A549 (cell line): ENCODE data around the gene GPR15. TPM values are rescaled to one million over a fixed set of nuclear protein-coding genes. Genes with fewer than 3 reads are reported as not detected.

Source experiments
- ATAC-seq, 2 experiments: fragments of 200-7000 bp in 1 of 2; fragments of >200 bp in 1 of 2; cut with Nextera tagmentation in 1 of 2; cut with Tn5 transposase in 1 of 2; 3 replicates each; pipeline versions ENCODE4 v1.8.0 to v1.9.1; 2018 to 2020; ENCODE audit warnings: mild to moderate bottlenecking in 1 of 2, moderate library complexity in 1 of 2
- CTCF ChIA-PET: fragments of 300-600 bp; sonication (Branson Sonifier 250); formaldehyde crosslinking; extraction: SDS; loops from one replicate; lab custom pipeline; 2021; ENCODE audit warnings: antibody characterized with exemption, inconsistent platforms; lab: Yijun Ruan, JAX
- POLR2A ChIA-PET: fragments of 350-600 bp; formaldehyde crosslinking; extraction: SDS; loops from one replicate; lab custom pipeline; 2021; ENCODE audit warnings: antibody characterized with exemption, inconsistent platforms; lab: Yijun Ruan, JAX
- DNase-seq, 2 experiments: peaks; one replicate each; pipeline versions ENCODE4 v3.0.0 to v3.0.0-alpha.2; 2011 to 2016; ENCODE audit warnings: low read depth in 1 of 2, low spot score in 1 of 2
- FAIRE-seq: peaks from 2 replicates; lab custom pipeline; 2011; peaks lifted over from hg19 to GRCh38; lab: Jason Lieb, UNC
- H3K27ac ChIP-seq, 2 experiments: fragments of >200 bp; sonication (Bioruptor Twin); formaldehyde crosslinking; 3 replicates each; pipeline ENCODE4 v1.5.1; 2016 to 2017
- H3K4me1 ChIP-seq: fragments of >200 bp; sonication (Bioruptor Twin); formaldehyde crosslinking; 3 replicates; pipeline ENCODE4 v1.6.1; 2016
- H3K4me2 ChIP-seq: fragments of >200 bp; sonication (Bioruptor Twin); formaldehyde crosslinking; 3 replicates; pipeline ENCODE4 v1.6.1; 2016
- H3K4me3 ChIP-seq: fragments of >200 bp; sonication (Bioruptor Twin); formaldehyde crosslinking; 3 replicates; pipeline ENCODE4 v1.5.1; 2016
- H3K9me3 ChIP-seq: fragments of >200 bp; sonication (Bioruptor Twin); formaldehyde crosslinking; 3 replicates; pipeline ENCODE4 v1.6.1; 2016
- EHF ChIP-seq: fragments of 250-450 bp; sonication (Bioruptor Pico); IDR thresholded peaks from 2 replicates; pipeline ENCODE4 v1.5.0; 2020; ENCODE audit warnings: mild to moderate bottlenecking
- EHMT2 ChIP-seq: fragments of 200-600 bp; sonication (generic); IDR thresholded peaks from 2 replicates; pipeline ENCODE4 v1.6.1; 2016; ENCODE audit warnings: antibody characterized with exemption, low read depth, mild to moderate bottlenecking, moderate library complexity
- FOSL2 ChIP-seq, 2 experiments: fragments of 450-650 bp in 1 of 2; fragments of >200 bp in 1 of 2; sonication (Bioruptor Twin) in 1 of 2; formaldehyde crosslinking; IDR thresholded peaks; 2 replicates each; pipeline versions ENCODE4 v1.5.0 to v1.6.1; 2016 to 2020; ENCODE audit warnings: mild to moderate bottlenecking in 1 of 2, moderate library complexity in 1 of 2
- HEYL ChIP-seq: fragments of 250-450 bp; sonication (Bioruptor Pico); IDR thresholded peaks from 2 replicates; pipeline ENCODE4 v1.8.0; 2021; ENCODE audit warnings: mild to moderate bottlenecking, moderate library complexity
- HOXB13 ChIP-seq: fragments of 250-450 bp; sonication (Bioruptor Pico); IDR thresholded peaks from 2 replicates; pipeline ENCODE4 v1.5.0; 2020; ENCODE audit warnings: low read depth, mild to moderate bottlenecking, moderate library complexity
- HOXB5 ChIP-seq: fragments of 250-450 bp; sonication (Bioruptor Pico); IDR thresholded peaks from 2 replicates; pipeline ENCODE4 v1.5.0; 2020; ENCODE audit warnings: mild to moderate bottlenecking, moderate library complexity
- KDM5A ChIP-seq: fragments of 200-600 bp; sonication (generic); IDR thresholded peaks from 2 replicates; pipeline ENCODE4 v1.6.1; 2016; ENCODE audit warnings: antibody characterized with exemption, mild to moderate bottlenecking
- NPAS2 ChIP-seq: fragments of 250-450 bp; sonication (Bioruptor Pico); IDR thresholded peaks from 2 replicates; pipeline ENCODE4 v1.8.0; 2022; ENCODE audit warnings: mild to moderate bottlenecking, moderate library complexity, borderline replicate concordance
- RFX5 ChIP-seq: fragments of 450-650 bp; IDR thresholded peaks from 2 replicates; pipeline ENCODE4 v1.7.1; 2014; ENCODE audit warnings: antibody characterized with exemption, mild to moderate bottlenecking, moderate library complexity
- SMC3 ChIP-seq: fragments of >200 bp; sonication (Bioruptor Twin); formaldehyde crosslinking; IDR thresholded peaks from 3 replicates; pipeline ENCODE4 v1.6.1; 2018; ENCODE audit warnings: inconsistent platforms
- TFCP2L1 ChIP-seq: fragments of 250-450 bp; sonication (Bioruptor Pico); IDR thresholded peaks from 2 replicates; pipeline ENCODE4 v1.5.0; 2021; ENCODE audit warnings: mild to moderate bottlenecking
- ZFP36 ChIP-seq: fragments of 450-650 bp; IDR thresholded peaks from 2 replicates; pipeline ENCODE4 v1.6.1; 2014; ENCODE audit warnings: borderline replicate concordance; ENCODE audit not compliant: partially characterized antibody
- WGBS: methylation state at CpG from one replicate; pipeline ENCODE4 v1.1.6; 2017; ENCODE audit errors: missing lambda C conversion rate; 5-methylcytosine and 5-hydroxymethylcytosine counted together
- polyA plus RNA-seq, 4 experiments: library from polyadenylated mRNA; depleted of rRNA in 3 of 4; stranded (reverse); fragments of >200 nt; fragmentation: RNase III in 1 of 4; extraction: RNeasy Plus Mini Kit Qiagen cat#74134 plus additional on column Dnase treatment in 1 of 4; gene quantifications; 2 replicates in 3 of 4; 3 replicates in 1 of 4; pipeline ENCODE4 v1.2.3, GENCODE V29; 2011 to 2017
- TF ChIP-seq, protein P1 (sequence below): fragments of 200-600 bp; sonication (generic); IDR thresholded peaks from 2 replicates; pipeline ENCODE4 v1.6.1; 2016; ENCODE audit warnings: antibody characterized with exemption, mild to moderate bottlenecking, moderate library complexity
- TF ChIP-seq, protein P2 (sequence below): fragments of 250-450 bp; sonication (Bioruptor Pico); IDR thresholded peaks from 2 replicates; pipeline ENCODE4 v1.5.0; 2021; ENCODE audit warnings: mild to moderate bottlenecking, moderate library complexity, borderline replicate concordance
- TF ChIP-seq, protein P3 (sequence below): fragments of >200 bp; sonication (Bioruptor Twin); formaldehyde crosslinking; IDR thresholded peaks from 3 replicates; pipeline ENCODE4 v1.6.1; 2016
- TF ChIP-seq, protein P4 (sequence below): fragments of >200 bp; sonication (Bioruptor Twin); formaldehyde crosslinking; IDR thresholded peaks from 2 replicates; pipeline ENCODE4 v1.6.1; 2016
- TF ChIP-seq, protein P5 (sequence below): IDR thresholded peaks from 2 replicates; pipeline ENCODE4 v1.6.1; 2012; ENCODE audit warnings: low read depth, borderline replicate concordance

Gene GPR15
- polyA plus RNA-seq, 2 of the 4 experiments (the other 2 are of a cell fraction) = not detected

DNA sequence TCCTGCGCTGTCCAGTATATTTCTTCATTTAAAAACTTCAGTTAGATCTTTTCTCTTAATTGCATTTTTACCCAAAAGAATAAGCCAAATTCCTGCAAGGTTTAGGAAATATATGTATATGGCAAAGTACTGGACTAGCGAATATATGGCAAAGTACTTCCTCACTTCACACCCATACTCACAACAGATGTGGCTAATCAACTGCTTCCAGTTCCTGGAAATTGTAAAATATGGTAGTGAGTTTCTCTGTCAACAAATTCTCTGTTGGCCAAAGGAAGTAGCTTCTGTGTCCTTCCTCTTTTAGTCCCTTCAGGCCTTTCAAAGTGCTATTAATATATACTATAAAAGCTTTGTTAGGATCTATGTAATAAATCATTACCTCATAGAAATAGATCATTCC lies 22.0 kb downstream of the GPR15 start (continued):
- TF ChIP-seq, protein P1, sequence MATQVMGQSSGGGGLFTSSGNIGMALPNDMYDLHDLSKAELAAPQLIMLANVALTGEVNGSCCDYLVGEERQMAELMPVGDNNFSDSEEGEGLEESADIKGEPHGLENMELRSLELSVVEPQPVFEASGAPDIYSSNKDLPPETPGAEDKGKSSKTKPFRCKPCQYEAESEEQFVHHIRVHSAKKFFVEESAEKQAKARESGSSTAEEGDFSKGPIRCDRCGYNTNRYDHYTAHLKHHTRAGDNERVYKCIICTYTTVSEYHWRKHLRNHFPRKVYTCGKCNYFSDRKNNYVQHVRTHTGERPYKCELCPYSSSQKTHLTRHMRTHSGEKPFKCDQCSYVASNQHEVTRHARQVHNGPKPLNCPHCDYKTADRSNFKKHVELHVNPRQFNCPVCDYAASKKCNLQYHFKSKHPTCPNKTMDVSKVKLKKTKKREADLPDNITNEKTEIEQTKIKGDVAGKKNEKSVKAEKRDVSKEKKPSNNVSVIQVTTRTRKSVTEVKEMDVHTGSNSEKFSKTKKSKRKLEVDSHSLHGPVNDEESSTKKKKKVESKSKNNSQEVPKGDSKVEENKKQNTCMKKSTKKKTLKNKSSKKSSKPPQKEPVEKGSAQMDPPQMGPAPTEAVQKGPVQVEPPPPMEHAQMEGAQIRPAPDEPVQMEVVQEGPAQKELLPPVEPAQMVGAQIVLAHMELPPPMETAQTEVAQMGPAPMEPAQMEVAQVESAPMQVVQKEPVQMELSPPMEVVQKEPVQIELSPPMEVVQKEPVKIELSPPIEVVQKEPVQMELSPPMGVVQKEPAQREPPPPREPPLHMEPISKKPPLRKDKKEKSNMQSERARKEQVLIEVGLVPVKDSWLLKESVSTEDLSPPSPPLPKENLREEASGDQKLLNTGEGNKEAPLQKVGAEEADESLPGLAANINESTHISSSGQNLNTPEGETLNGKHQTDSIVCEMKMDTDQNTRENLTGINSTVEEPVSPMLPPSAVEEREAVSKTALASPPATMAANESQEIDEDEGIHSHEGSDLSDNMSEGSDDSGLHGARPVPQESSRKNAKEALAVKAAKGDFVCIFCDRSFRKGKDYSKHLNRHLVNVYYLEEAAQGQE = no peak
- TF ChIP-seq HOXB5 = no peak
- no peak for TF ChIP-seq NPAS2
- no peak for TF ChIP-seq HOXB13 (CRISPR knock-in tag)
- TF ChIP-seq, protein P2, sequence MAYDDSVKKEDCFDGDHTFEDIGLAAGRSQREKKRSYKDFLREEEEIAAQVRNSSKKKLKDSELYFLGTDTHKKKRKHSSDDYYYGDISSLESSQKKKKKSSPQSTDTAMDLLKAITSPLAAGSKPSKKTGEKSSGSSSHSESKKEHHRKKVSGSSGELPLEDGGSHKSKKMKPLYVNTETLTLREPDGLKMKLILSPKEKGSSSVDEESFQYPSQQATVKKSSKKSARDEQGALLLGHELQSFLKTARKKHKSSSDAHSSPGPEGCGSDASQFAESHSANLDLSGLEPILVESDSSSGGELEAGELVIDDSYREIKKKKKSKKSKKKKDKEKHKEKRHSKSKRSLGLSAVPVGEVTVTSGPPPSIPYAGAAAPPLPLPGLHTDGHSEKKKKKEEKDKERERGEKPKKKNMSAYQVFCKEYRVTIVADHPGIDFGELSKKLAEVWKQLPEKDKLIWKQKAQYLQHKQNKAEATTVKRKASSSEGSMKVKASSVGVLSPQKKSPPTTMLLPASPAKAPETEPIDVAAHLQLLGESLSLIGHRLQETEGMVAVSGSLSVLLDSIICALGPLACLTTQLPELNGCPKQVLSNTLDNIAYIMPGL (CRISPR knock-in tag) = no peak
- TF ChIP-seq, all 56 proteins: peak for 0

DNA sequence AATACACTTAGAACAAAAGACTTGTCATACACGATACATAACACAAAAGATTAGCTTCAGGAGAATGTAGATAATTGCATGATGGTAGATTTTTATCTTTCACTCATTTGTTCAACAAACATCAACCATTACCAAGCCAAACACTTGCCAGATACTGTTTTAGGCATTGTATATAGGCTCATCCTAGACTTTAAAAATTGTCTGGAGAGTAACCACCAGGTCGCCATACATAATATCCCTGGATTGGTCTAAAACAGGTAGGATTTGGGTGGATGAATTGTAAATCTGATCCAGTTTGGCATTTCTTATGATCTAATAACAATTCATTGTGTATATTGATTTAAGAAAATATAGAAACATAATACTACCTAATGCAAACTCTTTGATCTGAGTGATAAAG lies 22.8 kb downstream of the GPR15 start:
- no peak overlapping the region for H3K4me3 ChIP-seq
- TF ChIP-seq RFX5 (no peak), TFCP2L1 (no peak), EHMT2 (no peak)
- TF ChIP-seq, protein P3, sequence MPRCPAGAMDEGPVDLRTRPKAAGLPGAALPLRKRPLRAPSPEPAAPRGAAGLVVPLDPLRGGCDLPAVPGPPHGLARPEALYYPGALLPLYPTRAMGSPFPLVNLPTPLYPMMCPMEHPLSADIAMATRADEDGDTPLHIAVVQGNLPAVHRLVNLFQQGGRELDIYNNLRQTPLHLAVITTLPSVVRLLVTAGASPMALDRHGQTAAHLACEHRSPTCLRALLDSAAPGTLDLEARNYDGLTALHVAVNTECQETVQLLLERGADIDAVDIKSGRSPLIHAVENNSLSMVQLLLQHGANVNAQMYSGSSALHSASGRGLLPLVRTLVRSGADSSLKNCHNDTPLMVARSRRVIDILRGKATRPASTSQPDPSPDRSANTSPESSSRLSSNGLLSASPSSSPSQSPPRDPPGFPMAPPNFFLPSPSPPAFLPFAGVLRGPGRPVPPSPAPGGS = no peak
- no peak overlapping the region for H3K4me2 ChIP-seq
- ChIA-PET POLR2A (no interaction called here), CTCF (interaction anchor here (1.2 kb wide), 1 partner anchor 25 kb away, joined by 3 read pairs; no protein-coding TSS in a partner anchor)
- FAIRE-seq (no peak), DNase-seq (no peak), ATAC-seq (no peak)
- 25% methylated on average over 2 of the region's 2 CpGs for WGBS
- no peaks in the 10 kb centered on the region for H3K9me3 ChIP-seq
- no peaks in the 10 kb centered on the region for H3K4me1 ChIP-seq
- H3K27ac ChIP-seq = no peak overlapping the region

DNA sequence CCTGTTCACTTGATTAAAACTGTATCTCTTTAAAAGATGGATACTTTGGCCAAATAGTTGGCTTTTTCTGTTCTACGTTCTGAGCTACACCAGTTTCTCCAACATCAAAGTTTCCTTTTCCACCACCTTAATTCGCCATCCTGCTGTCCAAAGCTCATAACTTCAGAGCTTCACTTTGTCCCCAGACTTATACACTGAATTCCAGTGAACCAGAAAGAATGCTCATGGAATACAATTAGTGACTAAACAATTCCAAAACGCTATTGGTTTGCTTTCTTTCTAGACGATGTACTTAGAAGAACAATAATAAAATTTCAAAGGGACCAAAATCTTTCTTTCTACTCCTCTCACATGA lies 23.2 kb downstream of the GPR15 start:
- no peak for DNase-seq
- H3K9me3 ChIP-seq = no peaks in the 10 kb centered on the region
- TF ChIP-seq, protein P4, sequence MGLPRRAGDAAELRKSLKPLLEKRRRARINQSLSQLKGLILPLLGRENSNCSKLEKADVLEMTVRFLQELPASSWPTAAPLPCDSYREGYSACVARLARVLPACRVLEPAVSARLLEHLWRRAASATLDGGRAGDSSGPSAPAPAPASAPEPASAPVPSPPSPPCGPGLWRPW = no peak
- no peak for TF ChIP-seq SMC3
- no peaks in the 10 kb centered on the region for H3K4me1 ChIP-seq
- no peak for FAIRE-seq
- H3K27ac ChIP-seq = no peak overlapping the region
- ChIA-PET POLR2A (no interaction called here), CTCF (interaction anchor here (1.2 kb wide), 1 partner anchor 24 kb away, joined by 3 read pairs; no protein-coding TSS in a partner anchor)
- ATAC-seq = no peak
- WGBS = 9% methylated on average over 4 of the region's 4 CpGs
- no peak overlapping the region for H3K4me2 ChIP-seq
- no peak overlapping the region for H3K4me3 ChIP-seq

DNA sequence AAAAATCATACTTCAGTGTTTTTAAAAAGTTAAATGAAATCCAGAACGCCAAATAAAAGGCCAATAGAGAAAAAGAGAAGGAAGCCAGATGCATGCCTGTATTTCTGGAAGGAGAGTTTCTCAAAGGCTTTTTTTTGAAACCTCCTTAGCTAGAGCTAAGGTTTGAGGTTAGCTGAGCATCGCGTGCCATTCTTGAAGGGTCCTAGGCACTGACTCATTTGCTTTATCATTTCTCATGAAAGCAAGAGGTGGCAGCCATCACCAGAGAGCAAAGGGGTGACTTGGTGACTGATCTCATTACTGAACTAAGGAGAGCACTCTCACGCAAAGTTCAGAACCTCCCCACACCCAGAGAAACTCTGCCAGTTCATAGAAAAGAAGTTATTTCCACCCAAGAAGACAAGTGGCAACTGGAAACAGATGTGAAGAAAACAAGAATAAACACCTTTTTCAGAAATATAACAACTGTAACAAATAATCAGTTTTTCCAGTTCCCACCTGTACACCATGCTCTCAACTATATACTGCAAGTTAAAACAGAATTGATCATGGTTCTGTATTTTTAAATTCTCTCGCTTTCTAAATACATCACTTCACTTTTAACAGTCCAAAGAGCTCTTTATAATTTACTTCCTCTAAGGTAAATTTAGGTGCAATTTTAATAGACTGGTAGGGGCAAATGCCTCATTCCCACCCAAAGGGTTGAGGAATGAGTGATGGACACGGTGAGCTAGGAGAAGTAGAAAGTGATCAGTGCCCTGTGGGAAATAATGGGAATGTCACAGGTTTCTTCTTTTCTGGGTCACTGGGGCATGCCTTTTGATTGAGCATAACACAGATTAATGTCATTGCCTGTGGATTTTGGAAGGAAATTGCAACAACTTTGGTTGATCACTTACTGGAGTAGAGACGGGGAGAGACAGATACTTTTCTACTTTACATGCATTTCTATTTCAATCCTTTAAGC lies 24.7 kb downstream of the GPR15 start:
- DNase-seq (no peak), FAIRE-seq (no peak), ATAC-seq (no peak)
- no peak overlapping the region for H3K4me3 ChIP-seq
- H3K9me3 ChIP-seq = no peaks in the 10 kb centered on the region
- no peak overlapping the region for H3K4me2 ChIP-seq
- 56% methylated on average over 7 of the region's 7 CpGs for WGBS
- POLR2A ChIA-PET = no interaction called here
- CTCF ChIA-PET = interaction anchor here (0.8 kb wide), 1 partner anchor 17 kb away, joined by 3 read pairs; no protein-coding TSS in a partner anchor
- no peaks in the 10 kb centered on the region for H3K4me1 ChIP-seq
- H3K27ac ChIP-seq = no peak overlapping the region
- TF ChIP-seq, protein P2 (CRISPR knock-in tag) = no peak
- TF ChIP-seq HEYL (CRISPR knock-in tag) (no peak), KDM5A (no peak), FOSL2 (IDR thresholded peaks at IDR 0.05) (no peak), FOSL2 (CRISPR knock-in tag; IDR thresholded peaks at IDR 0.05) (no peak), ZFP36 (no peak), EHF (CRISPR knock-in tag) (no peak)
- TF ChIP-seq, protein P5, sequence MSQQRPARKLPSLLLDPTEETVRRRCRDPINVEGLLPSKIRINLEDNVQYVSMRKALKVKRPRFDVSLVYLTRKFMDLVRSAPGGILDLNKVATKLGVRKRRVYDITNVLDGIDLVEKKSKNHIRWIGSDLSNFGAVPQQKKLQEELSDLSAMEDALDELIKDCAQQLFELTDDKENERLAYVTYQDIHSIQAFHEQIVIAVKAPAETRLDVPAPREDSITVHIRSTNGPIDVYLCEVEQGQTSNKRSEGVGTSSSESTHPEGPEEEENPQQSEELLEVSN = no peak
